ENCODE data around the gene SLC2A8.

DNA sequence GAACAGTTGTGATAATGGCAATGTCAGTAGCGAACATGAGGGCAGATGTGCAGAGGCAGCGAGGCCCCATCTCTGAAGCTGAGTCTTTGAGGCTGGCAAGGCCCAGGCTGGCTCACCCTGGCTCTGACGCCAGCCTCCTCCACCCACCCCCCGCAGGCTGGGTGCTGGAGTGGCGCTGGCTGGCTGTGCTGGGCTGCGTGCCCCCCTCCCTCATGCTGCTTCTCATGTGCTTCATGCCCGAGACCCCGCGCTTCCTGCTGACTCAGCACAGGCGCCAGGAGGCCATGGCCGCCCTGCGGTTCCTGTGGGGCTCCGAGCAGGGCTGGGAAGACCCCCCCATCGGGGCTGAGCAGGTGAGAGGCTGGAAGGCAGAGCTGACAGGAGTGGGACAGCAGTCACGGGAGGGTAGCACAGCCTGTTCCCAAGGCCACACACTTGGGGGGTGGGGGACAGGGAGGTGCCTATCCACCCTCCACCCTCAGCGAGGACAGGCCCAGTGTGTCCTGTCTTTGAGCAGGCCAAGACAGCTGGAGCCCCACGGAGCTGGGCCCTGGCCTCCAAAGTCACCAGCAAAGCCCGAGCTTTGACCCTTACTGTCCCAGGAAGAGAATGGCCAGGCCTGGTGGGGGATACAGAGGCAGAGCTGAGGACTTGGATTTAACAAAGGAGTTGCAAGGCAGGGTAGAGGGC is 5.6 kb downstream of the SLC2A8 start:
- TF ChIP-seq, protein P1, sequence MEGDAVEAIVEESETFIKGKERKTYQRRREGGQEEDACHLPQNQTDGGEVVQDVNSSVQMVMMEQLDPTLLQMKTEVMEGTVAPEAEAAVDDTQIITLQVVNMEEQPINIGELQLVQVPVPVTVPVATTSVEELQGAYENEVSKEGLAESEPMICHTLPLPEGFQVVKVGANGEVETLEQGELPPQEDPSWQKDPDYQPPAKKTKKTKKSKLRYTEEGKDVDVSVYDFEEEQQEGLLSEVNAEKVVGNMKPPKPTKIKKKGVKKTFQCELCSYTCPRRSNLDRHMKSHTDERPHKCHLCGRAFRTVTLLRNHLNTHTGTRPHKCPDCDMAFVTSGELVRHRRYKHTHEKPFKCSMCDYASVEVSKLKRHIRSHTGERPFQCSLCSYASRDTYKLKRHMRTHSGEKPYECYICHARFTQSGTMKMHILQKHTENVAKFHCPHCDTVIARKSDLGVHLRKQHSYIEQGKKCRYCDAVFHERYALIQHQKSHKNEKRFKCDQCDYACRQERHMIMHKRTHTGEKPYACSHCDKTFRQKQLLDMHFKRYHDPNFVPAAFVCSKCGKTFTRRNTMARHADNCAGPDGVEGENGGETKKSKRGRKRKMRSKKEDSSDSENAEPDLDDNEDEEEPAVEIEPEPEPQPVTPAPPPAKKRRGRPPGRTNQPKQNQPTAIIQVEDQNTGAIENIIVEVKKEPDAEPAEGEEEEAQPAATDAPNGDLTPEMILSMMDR (IDR thresholded peaks at IDR 0.05): no peak
- TF ChIP-seq POLR2A (IDR thresholded peaks at IDR 0.05): no peak

Data from adrenal gland (tissue), 5 donors.